ENCODE measurements around the gene EML4. TPM values are rescaled to one million over a fixed set of nuclear protein-coding genes. Genes with fewer than 3 reads are reported as not detected.

Gene EML4
- total and polyA plus RNA-seq, 2 donors (not counting 1 experiment from before 2014, with no cell fraction given): 49.4 to 134 TPM

DNA sequence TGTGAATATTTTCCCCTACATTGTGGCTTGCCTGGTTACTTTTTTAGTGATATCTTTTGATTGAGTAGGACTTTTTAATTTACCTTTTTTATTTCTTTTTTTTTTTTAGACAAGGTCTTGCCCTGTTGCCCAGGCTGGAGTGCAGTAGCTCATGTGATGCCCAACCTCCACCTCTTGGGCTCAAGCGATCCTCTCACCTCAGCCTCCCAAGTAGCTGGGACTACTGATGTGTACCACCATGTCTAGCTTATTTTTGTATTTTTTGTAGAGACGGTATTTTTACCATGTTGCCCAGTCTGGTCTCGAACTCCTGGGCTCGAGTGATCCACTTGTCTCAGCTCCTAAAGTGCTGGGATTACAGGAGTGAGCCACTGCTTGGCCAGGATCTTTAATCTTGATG, 25.3 kb downstream of the EML4 start:
- CTCF ChIA-PET: interaction anchor here (0.7 to 4.7 kb wide), 12 partner anchors 13 to 324 kb away, joined by 3 to 102 read pairs (median 18); no protein-coding TSS in a partner anchor
- H3K27me3 Mint-ChIP-seq: no peaks in the 10 kb centered on the region
- H3K4me1 Mint-ChIP-seq: peaks cover 60% of the 10 kb centered on the region
- no peak for ATAC-seq (ENCODE audit: low read depth)
- POLR2A ChIA-PET: interaction anchor here (0.7 to 0.8 kb wide), 2 partner anchors 8 to 95 kb away, joined by 4 read pairs; no protein-coding TSS in a partner anchor
- no peak for DNase-seq
- peak overlapping the region in 1 of 2 donors; percentile 31 for H3K27ac ChIP-seq (ENCODE audit: low read length in 2 of 2)
- 100% methylated on average over 4 of the region's 4 CpGs for WGBS (ENCODE audit: insufficient coverage)
- intact Hi-C loops (cut with micrococcal nuclease): no loop called here
- H3K4me2 ChIP-seq (replicated peaks; ENCODE audit: low read depth, low read length, poor library complexity, severe bottlenecking): no peak overlapping the region
- no peak overlapping the region for H3K27ac Mint-ChIP-seq
- H3K9ac ChIP-seq (ENCODE audit: low read length): no peak overlapping the region
- H3K4me3 ChIP-seq (ENCODE audit: control extremely low read depth in 1 of 5, extremely low read depth in 1 of 5, insufficient read depth in 1 of 5, low read depth in 2 of 5, low read length in 4 of 5): no peak overlapping the region
- peaks cover under 1 to 2% of the 10 kb centered on the region in 2 experiments for H3K36me3 ChIP-seq (replicated peaks in 1 of 2; ENCODE audit: control extremely low read depth in 1 of 2, control insufficient read depth in 1 of 2, extremely low read depth in 1 of 2, insufficient read depth in 2 of 2, low read length in 1 of 2)
- peaks cover 100% of the 10 kb centered on the region for H3K79me2 ChIP-seq (ENCODE audit: control insufficient read depth, insufficient read depth, low read length)
- H4K20me1 ChIP-seq (ENCODE audit: control insufficient read depth, insufficient read depth, low read length, poor library complexity, severe bottlenecking): peaks cover 63% of the 10 kb centered on the region
- TF ChIP-seq EZH2 (IDR thresholded peaks at IDR 0.05; ENCODE audit: borderline replicate concordance, insufficient read depth, low read depth, low read length, poor library complexity, severe bottlenecking): no peak
- TF ChIP-seq, protein P1, sequence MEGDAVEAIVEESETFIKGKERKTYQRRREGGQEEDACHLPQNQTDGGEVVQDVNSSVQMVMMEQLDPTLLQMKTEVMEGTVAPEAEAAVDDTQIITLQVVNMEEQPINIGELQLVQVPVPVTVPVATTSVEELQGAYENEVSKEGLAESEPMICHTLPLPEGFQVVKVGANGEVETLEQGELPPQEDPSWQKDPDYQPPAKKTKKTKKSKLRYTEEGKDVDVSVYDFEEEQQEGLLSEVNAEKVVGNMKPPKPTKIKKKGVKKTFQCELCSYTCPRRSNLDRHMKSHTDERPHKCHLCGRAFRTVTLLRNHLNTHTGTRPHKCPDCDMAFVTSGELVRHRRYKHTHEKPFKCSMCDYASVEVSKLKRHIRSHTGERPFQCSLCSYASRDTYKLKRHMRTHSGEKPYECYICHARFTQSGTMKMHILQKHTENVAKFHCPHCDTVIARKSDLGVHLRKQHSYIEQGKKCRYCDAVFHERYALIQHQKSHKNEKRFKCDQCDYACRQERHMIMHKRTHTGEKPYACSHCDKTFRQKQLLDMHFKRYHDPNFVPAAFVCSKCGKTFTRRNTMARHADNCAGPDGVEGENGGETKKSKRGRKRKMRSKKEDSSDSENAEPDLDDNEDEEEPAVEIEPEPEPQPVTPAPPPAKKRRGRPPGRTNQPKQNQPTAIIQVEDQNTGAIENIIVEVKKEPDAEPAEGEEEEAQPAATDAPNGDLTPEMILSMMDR (IDR thresholded peaks at IDR 0.05): no peak
- no peaks in the 10 kb centered on the region for H3K27me3 ChIP-seq (replicated peaks in 1 of 4; ENCODE audit: control extremely low read depth in 1 of 4, control insufficient read depth in 3 of 4, insufficient read depth in 4 of 4, low read length in 3 of 4)
- peaks cover 35 to 48% of the 10 kb centered on the region in 2 donors for H3K4me1 ChIP-seq (ENCODE audit: control insufficient read depth in 2 of 2, insufficient read depth in 2 of 2, low read length in 2 of 2)
- no peaks in the 10 kb centered on the region for H3K9me3 ChIP-seq (ENCODE audit: control extremely low read depth in 1 of 3, control insufficient read depth in 2 of 3, insufficient read depth in 1 of 3, low read length in 2 of 3)
- no peaks in the 10 kb centered on the region for H3K9me3 Mint-ChIP-seq (ENCODE audit: insufficient read depth)
- no peak overlapping the region for H2AFZ ChIP-seq (ENCODE audit: insufficient read depth, low read depth, low read length, poor library complexity, severe bottlenecking)
- no peak overlapping the region for H3K4me3 Mint-ChIP-seq

- TF ChIP-seq EZH2 (IDR thresholded peaks at IDR 0.05; ENCODE audit: borderline replicate concordance, insufficient read depth, low read depth, low read length, poor library complexity, severe bottlenecking): no peak
- TF ChIP-seq, protein P1 (IDR thresholded peaks at IDR 0.05): no peak
- Histone ChIP-seq H4K20me1 (ENCODE audit: control insufficient read depth, insufficient read depth, low read length, poor library complexity, severe bottlenecking) (peaks cover 63% of the 10 kb centered on the region), H2AFZ (ENCODE audit: insufficient read depth, low read depth, low read length, poor library complexity, severe bottlenecking) (no peak overlapping the region), H3K4me1 (ENCODE audit: control insufficient read depth in 2 of 2, insufficient read depth in 2 of 2, low read length in 2 of 2) (peaks cover 35 to 50% of the 10 kb centered on the region in 2 donors), H3K36me3 (replicated peaks in 1 of 2; ENCODE audit: control extremely low read depth in 1 of 2, control insufficient read depth in 1 of 2, extremely low read depth in 1 of 2, insufficient read depth in 2 of 2, low read length in 1 of 2) (peaks cover 1 to 2% of the 10 kb centered on the region in 2 experiments), H3K4me3 (ENCODE audit: control extremely low read depth in 1 of 5, extremely low read depth in 1 of 5, insufficient read depth in 1 of 5, low read depth in 2 of 5, low read length in 4 of 5) (no peak overlapping the region), H3K27ac (ENCODE audit: low read length in 2 of 2) (no peak overlapping the region), H3K79me2 (ENCODE audit: control insufficient read depth, insufficient read depth, low read length) (peaks cover 100% of the 10 kb centered on the region), H3K27me3 (replicated peaks in 1 of 4; ENCODE audit: control extremely low read depth in 1 of 4, control insufficient read depth in 3 of 4, insufficient read depth in 4 of 4, low read length in 3 of 4) (no peaks in the 10 kb centered on the region), H3K9ac (ENCODE audit: low read length) (no peak overlapping the region), H3K4me2 (replicated peaks; ENCODE audit: low read depth, low read length, poor library complexity, severe bottlenecking) (no peak overlapping the region), H3K9me3 (ENCODE audit: control extremely low read depth in 1 of 3, control insufficient read depth in 2 of 3, insufficient read depth in 1 of 3, low read length in 2 of 3) (no peaks in the 10 kb centered on the region)
- peaks cover 64% of the 10 kb centered on the region for H3K4me1 Mint-ChIP-seq
- ChIA-PET POLR2A (interaction anchor here (1.5 kb wide), 1 partner anchor 96 kb away, joined by 3 read pairs; no protein-coding TSS in a partner anchor), CTCF (interaction anchor here (0.8 to 4.7 kb wide), 20 partner anchors 9 to 354 kb away, joined by 3 to 102 read pairs (median 8); no protein-coding TSS in a partner anchor)
- no peaks in the 10 kb centered on the region for H3K9me3 Mint-ChIP-seq (ENCODE audit: insufficient read depth)
- DNase-seq (no peak), ATAC-seq (ENCODE audit: low read depth) (no peak)
- no peak overlapping the region for H3K27ac Mint-ChIP-seq
- H3K27me3 Mint-ChIP-seq: no peaks in the 10 kb centered on the region
- intact Hi-C loops (cut with micrococcal nuclease): loop anchor here (5.0 kb wide), 3 partner anchors 33 to 78 kb away; no protein-coding TSS in a partner anchor
- H3K4me3 Mint-ChIP-seq: no peak overlapping the region
Observed at GRCh38 chr2:42195559-42195958, 26.4 kb downstream of the EML4 start.
